GM12865 (cell line): Measurements from ENCODE around the gene ZNF784.

ENCODE experiments used
- DNase-seq: peaks from one replicate; pipeline ENCODE4 v3.0.0; 2010; ENCODE audit warnings: low read depth
- H3K4me3 ChIP-seq: 2 replicates; pipeline ENCODE4 v1.5.1; 2011; ENCODE audit warnings: mild to moderate bottlenecking, low read depth, low read length, control low read depth
- CTCF ChIP-seq: IDR thresholded peaks from 2 replicates; pipeline ENCODE4 v1.5.1; 2011; ENCODE audit warnings: low read length, control low read depth, low read depth, inconsistent platforms; ENCODE audit not compliant: insufficient read depth; ENCODE audit errors: missing control alignments

ZNF784 gene

DNA sequence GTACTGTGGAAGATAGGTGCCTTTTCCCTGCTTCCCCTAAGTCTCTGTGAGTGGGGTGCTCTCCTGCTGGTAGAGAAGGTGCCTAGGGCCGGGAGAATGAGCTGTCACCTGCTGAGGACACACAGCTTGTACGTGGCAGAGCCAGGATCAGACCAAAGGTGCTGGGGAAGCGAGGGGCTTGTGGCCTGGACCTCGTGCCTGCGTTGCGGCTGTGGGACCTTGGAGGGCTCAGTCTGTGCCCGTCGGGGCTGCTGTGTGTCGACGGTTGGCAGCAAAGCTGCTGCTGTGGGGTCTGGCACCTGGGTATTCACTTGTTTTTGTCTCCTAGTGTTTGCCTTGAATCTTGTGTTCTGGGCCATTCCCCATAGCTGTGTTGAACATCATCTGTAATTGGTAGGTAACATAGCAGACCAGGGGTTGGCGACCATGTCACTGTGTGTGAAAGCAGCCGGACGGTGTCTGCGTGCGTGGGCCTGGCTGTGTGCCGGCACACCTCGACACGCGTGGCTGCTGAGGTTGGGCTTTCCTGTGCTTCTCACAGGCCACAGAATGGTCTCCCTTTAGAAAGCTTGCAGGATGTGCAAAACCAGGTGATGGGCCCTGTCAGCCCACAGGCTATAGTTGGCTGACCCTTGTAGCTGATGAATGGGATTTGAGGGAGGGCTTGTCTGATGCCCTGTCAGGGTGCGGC is 39.6 kb upstream of the ZNF784 start:
- no peak for DNase-seq
- no peak overlapping the region for H3K4me3 ChIP-seq
- no peak for TF ChIP-seq CTCF

- H3K4me3 ChIP-seq = no peak overlapping the region
- no peak for DNase-seq
- no peak for TF ChIP-seq CTCF
Measured at GRCh38 chr19:55661826-55662225, 37.5 kb upstream of the ZNF784 start.

DNA sequence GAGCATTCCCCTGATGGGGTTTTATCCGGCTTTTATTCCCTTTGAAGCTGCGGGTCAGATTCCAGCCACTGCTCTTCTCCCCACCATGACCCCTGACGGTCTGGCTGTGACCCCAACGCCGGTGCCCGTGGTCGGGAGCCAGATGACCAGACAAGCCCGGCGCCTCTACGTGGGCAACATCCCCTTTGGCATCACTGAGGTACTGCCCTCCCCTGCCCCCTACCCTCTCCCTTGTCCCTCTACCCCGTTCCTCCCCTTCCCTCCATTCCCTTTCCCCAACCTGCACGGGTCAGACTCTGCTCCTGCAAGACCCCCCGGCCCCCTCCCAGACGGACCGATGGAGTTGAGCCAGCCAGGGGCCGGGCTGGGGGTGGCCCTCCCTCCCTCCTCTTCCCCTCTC is 36.6 kb upstream of the ZNF784 start:
- no peak for TF ChIP-seq CTCF
- DNase-seq = no peak
- no peak overlapping the region for H3K4me3 ChIP-seq

- TF ChIP-seq CTCF = no peak
- DNase-seq = no peak
- no peak overlapping the region for H3K4me3 ChIP-seq
Measured at GRCh38 chr19:55660404-55660803, 36.0 kb upstream of the ZNF784 start.

GRCh38 chr19:55659822-55660221 is 35.5 kb upstream of the ZNF784 start:
- no peak for DNase-seq
- no peak overlapping the region for H3K4me3 ChIP-seq
- TF ChIP-seq CTCF = no peak

DNA sequence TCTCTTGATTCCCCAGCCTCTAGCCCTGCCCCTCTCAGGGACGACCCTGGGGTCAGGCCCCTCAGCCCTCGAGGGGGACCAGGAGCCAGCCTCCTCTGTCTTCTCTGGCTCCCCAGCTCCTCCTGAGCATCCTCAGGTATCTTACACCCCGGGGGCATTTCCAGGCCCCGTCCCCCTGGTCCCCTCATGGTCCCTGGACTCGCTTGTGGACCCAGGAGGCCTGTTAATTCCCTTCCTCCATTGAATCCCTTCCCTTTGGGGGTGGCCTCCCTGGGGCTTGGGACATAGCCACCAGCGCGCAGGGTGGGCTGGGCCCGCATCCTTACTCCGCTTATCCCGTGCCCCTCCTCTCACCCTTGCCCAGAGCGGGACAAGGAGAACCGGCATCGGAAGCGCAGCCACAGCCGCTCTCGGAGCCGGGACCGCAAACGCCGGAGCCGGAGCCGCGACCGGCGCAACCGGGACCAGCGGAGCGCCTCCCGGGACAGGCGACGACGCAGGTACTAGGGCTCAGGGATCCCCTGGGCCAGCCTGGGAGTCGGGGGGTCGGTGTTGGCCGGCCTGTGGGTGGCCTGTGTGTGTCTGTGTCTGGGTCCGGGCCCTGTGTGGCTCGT is 34.6 kb upstream of the ZNF784 start:
- DNase-seq = no peak
- TF ChIP-seq CTCF = no peak
- no peak overlapping the region for H3K4me3 ChIP-seq
